ENCODE results near the gene ICAM1. TPM values are rescaled to one million over a fixed set of nuclear protein-coding genes. Genes with fewer than 3 reads are reported as not detected.
A peak's percentile ranks its signal among the peaks of the same experiment; 100 is the strongest.

The ICAM1 gene
- total RNA-seq, 4 donors from 2014 or later, result 8.8 to 33.0 (median 19.6) TPM

- Histone ChIP-seq H3K27ac (no peak overlapping the region), H3K36me3 (no peaks in the 10 kb centered on the region), H3K4me1 (peaks cover 0 to 9% (median 0%) of the 10 kb centered on the region in 3 donors), H3K27me3 (no peaks in the 10 kb centered on the region), H3K4me3 (no peak overlapping the region), H3K9me3 (no peaks in the 10 kb centered on the region)
- TF ChIP-seq EP300 (IDR thresholded peaks at IDR 0.05) (no peak), POLR2A (IDR thresholded peaks at IDR 0.05) (no peak), POLR2AphosphoS5 (IDR thresholded peaks at IDR 0.05) (no peak), CTCF (IDR thresholded peaks at IDR 0.05) (no peak)
- no peak for ATAC-seq
- 67 to 72% methylated on average over 5 to 6 of the region's 9 CpGs for WGBS, 2 donors (ENCODE audit: low coverage in 1 of 2)
Measured at GRCh38 chr19:10245189-10245939, 25.6 kb upstream of the ICAM1 start.

DNA sequence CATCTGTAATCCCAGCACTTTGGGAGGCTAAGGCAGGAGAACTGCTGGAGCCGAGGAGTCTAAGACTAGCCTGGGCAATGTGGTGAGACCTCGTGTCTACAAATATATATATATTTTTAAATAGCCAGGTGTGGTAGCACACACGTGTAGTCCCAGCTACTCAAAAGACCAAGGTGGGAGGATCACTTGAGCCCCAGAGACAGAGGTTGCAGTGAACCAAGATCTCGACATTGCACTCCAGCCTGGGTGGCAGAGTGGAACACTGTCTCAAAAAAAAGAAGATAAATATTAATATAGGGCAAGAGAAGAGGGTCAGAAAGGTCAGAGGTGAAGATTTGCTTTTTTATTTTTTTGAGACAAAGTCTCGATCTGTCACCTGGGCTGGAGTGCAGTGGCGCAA, 24.4 kb upstream of the ICAM1 start:
- no peak for ATAC-seq
- Histone ChIP-seq H3K4me3 (no peak overlapping the region), H3K9me3 (no peaks in the 10 kb centered on the region), H3K4me1 (peaks cover 0 to 19% (median 0%) of the 10 kb centered on the region in 3 donors), H3K27me3 (no peaks in the 10 kb centered on the region), H3K36me3 (no peaks in the 10 kb centered on the region), H3K27ac (no peak overlapping the region)
- TF ChIP-seq CTCF (IDR thresholded peaks at IDR 0.05) (no peak), POLR2A (IDR thresholded peaks at IDR 0.05) (no peak), POLR2AphosphoS5 (IDR thresholded peaks at IDR 0.05) (no peak), EP300 (IDR thresholded peaks at IDR 0.05) (no peak)
- 82 to 84% methylated on average over 5 to 6 of the region's 6 CpGs for WGBS, 2 donors (ENCODE audit: low coverage in 1 of 2)

- peaks cover 0 to 37% of the 10 kb centered on the region in 2 donors for H3K36me3 ChIP-seq
- 0% methylated on average over 1 to 3 of the region's 77 CpGs for WGBS, 2 donors (ENCODE audit: low coverage in 1 of 2)
- TF ChIP-seq POLR2A (IDR thresholded peaks at IDR 0.05) (peak; percentile 58 to 73), CTCF (IDR thresholded peaks at IDR 0.05) (peak in 3 of 4 experiments; percentile 3 to 32 (median 24)), POLR2AphosphoS5 (IDR thresholded peaks at IDR 0.05) (peak; percentile 83), EP300 (IDR thresholded peaks at IDR 0.05) (no peak)
- H3K4me1 ChIP-seq, result peaks cover 0 to 38% (median 6%) of the 10 kb centered on the region in 3 donors
- H3K4me3 ChIP-seq, result peak within 1 kb of the TSS; percentile 64 to 80
- H3K27me3 ChIP-seq, result no peaks in the 10 kb centered on the region
- peak; percentile 99 for ATAC-seq
- no peaks in the 10 kb centered on the region for H3K9me3 ChIP-seq
- H3K27ac ChIP-seq, result peak within 1 kb of the TSS; percentile 56 to 86 (median 84)
Measured at GRCh38 chr19:10251792-10252694, 18.9 kb upstream of the ICAM1 start, which contains the start of gene MRPL4. MRPL4 (plus strand) TSS chr19:10252214; CDS start chr19:10252254, 40 bp downstream.

GRCh38 chr19:10252707-10253106, 18.2 kb upstream of the ICAM1 start:
- 28 to 42% methylated on average over 4 to 5 of the region's 8 CpGs for WGBS, 2 donors (ENCODE audit: low coverage in 1 of 2)
- TF ChIP-seq POLR2A (IDR thresholded peaks at IDR 0.05), result no peak
- no peak for TF ChIP-seq POLR2AphosphoS5 (IDR thresholded peaks at IDR 0.05)
- no peak for TF ChIP-seq EP300 (IDR thresholded peaks at IDR 0.05)
- no peak for TF ChIP-seq CTCF (IDR thresholded peaks at IDR 0.05)

More at GRCh38 chr19:10252707-10253106, 18.2 kb upstream of the ICAM1 start:
- H3K9me3 ChIP-seq, result no peaks in the 10 kb centered on the region
- H3K27me3 ChIP-seq, result no peaks in the 10 kb centered on the region
- peaks cover 0 to 43% of the 10 kb centered on the region in 2 donors for H3K36me3 ChIP-seq
- no peak for ATAC-seq
- H3K4me1 ChIP-seq, result peaks cover 0 to 38% (median 6%) of the 10 kb centered on the region in 3 donors
- peak overlapping the region in 3 of 4 donors; percentile 83 to 86 (median 85) for H3K27ac ChIP-seq
- peak overlapping the region; percentile 64 to 80 for H3K4me3 ChIP-seq
